NCI-H69 (cell line): Measurements from ENCODE around the gene OR5D18.
"Not testable (repeated sequence)": the region's sequence is repeated elsewhere in the genome, so short reads cannot be mapped to it uniquely, and the experiment has no call there.

Experiments used
- DNase-seq: peaks from one replicate; lab custom pipeline; 2025; lab: John Stamatoyannopoulos, UW

Gene OR5D18

DNA sequence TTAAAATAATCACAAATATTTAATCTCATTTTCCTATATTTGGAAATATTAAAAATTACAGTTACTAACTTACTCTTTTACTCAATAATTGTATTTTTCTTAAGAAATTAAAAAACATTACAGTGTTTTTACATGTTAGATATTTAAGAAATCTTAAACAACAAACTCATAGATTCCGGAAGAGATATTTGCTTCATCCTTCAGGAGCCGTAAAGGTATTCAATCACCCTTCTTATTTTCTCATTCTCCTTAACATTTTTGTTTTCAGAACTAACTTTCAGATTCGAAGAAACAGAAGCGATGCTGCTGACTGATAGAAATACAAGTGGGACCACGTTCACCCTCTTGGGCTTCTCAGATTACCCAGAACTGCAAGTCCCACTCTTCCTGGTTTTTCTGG lies at the start of gene OR5D18:
TSS of gene OR5D18 (plus strand) at position 301 of the 400 bp plus-strand sequence. CDS start at position 301, 0 bp downstream.
- DNase-seq: no peak

DNA sequence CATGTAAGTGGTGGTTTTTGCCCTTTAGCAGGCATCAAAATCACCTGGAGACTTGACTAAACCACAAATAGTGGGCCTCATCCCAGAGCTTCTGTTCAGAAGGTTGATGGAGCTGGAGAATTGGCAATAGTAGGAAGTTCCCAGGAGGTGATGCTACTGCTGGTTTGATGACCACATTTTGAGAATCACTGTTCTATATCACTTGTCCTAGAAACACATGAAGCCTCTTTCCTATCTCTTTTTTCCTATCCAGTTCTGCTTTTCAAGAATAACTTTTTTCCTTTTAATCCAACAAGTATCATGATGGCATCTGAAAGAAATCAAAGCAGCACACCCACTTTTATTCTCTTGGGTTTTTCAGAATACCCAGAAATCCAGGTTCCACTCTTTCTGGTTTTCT lies 46.3 kb upstream of the OR5D18 start, which contains the start of gene OR5D13:
TSS of gene OR5D13 (plus strand) at position 301 of the 400 bp plus-strand sequence. CDS start at position 301, 0 bp downstream.
- DNase-seq: no peak

DNA sequence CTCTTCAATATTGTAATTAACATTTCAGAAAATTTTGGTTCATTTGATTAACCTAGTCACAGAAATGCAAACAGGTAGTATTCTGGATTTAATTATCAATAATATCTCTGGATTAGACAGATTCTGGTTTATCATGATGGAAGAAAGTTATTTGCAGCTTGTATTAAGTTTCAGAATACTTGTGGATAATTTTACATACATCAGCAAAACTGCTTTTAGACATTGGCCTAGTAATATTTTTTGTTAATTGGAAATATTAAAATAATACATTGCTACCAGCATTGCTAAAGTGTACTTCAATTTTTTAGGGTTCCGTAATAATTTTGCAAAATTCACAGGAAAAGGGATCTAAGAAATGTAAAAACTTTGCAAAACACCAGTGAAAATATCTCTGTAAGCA lies 27.8 kb upstream of the OR5D18 start:
- DNase-seq: no peak

DNA sequence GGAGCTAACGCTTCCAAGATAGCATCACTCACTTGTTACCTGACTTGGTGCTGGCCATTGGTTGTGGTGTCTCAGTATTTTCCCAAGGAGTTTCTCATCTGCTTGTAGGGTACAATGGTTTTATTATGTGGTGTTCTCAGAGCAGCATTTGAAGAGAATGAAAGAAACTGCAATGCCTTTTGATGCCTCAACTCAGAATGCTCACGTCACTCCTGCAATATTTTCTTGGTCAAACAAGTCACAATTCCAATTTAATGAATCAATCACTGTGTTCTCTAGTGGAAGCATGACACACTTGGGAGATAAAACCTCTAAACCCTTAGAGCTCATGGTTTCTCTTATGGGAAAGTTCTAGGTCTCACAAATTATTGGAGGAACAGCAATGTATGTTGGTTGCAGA lies 26.1 kb upstream of the OR5D18 start:
- DNase-seq: no peak

DNA sequence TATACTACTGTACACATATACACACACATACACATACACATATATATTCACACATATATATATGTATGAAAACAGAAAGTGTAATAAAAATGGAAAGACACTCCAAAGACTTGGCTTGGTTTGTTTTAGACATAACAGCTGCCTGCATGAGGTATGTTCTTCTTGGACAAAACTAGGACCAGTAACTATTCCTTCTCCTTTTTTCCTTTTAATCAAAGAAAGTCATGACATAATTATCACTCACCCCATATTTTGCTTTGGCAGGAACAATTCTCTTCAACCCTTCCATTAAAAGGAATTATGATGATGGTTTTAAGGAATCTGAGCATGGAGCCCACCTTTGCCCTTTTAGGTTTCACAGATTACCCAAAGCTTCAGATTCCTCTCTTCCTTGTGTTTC lies 24.2 kb upstream of the OR5D18 start, which contains the start of gene OR5D14:
TSS of gene OR5D14 (plus strand) at position 301 of the 400 bp plus-strand sequence. CDS start at position 301, 0 bp downstream.
- no peak for DNase-seq

DNA sequence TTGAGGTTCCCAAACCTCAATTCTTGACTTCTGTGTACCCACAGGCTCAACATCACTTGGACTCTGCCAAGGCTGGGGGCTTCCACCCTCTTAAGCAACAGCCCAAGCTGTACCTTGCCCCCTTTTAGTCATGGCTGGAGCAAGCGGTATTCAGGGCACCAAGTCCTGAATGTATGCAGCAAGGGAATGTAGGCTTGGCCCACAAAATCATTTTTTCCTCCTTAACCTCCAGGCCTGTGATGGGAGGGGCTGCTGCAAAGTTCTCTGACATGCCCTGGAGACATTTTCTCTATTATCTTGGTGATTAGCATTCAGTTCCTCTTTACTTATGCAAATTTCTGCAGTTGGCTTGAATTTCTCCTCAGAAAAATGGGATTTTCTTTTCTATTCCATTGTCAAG lies 13.2 kb upstream of the OR5D18 start:
- no peak for DNase-seq

DNA sequence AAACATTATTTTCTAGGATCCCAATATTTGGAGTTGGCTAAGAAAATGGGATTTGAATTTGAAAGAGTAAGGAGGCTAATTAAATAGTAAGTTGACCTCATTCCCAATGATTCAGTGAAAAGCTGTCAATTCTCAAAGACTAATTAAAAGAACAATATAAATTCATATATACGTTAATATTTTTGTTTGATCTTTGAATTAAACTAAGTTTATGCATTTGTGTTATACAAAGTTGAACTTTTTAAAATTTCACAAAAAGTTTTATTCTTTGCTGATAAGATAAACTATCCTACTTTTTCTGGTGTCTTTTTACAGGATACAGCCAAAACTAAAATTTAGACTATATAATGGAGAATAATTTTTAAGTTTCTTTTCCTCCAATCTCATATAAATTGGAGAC lies 8.4 kb upstream of the OR5D18 start, which contains the start of gene OR5L1:
TSS of gene OR5L1 (plus strand) at position 301 of the 400 bp plus-strand sequence. CDS start 100 bp downstream, outside the sequence.
- DNase-seq: no peak

DNA sequence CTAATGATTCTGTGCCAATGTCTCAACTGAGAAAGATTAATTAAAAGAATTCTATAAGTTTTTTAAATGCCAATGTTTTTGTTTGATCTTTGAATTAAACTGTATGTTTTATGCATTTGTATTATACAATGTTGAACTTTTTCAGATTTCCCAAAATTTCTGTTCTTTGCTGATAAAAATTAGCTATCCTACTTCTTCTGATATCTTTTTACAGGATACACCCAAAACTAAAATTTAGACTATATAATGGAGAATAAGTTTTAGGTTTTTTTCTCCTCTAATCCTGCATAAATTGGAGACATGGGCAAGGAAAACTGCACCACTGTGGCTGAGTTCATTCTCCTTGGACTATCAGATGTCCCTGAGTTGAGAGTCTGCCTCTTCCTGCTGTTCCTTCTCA lies 7.5 kb downstream of the OR5D18 start, which contains the start of gene OR5L2:
TSS of gene OR5L2 (plus strand) at position 301 of the 400 bp plus-strand sequence. CDS start at position 301, 0 bp downstream.
- no peak for DNase-seq

DNA sequence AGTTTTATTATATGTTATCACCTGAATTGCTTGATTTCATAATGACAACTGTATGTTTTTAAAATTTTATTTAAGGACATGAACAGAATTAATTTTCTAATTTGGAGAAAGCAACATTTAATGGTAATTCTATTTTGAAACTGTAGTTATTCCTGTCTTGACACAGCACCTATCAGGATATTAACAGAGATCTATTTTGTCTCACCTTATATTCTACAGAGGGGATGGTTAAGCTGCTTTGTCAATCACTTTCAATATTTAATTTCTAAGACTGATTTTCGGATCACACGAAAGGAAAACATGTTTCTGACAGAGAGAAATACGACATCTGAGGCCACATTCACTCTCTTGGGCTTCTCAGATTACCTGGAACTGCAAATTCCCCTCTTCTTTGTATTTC lies 19.0 kb downstream of the OR5D18 start, which contains the start of gene OR5D16:
TSS of gene OR5D16 (plus strand) at position 301 of the 400 bp plus-strand sequence. CDS start at position 301, 0 bp downstream.
- no peak for DNase-seq

DNA sequence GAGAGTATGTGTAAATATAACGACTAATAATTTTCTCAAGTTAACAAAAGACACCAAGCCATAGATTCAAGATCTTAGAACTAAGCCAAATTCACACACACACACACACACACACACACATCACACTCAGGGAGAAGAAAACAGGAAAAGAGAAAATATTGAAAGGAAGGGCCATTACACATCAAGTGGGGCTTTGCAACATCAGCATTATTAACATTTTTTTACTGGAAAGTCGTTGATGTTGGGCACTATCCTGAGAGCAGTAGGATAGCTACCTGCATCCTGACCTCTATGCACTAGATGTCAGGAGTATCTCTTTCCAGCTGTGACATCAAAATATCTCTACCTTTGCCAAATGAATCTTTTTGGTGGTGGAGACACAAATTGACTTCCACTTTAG lies 28.0 kb downstream of the OR5D18 start:
- no peak for DNase-seq

DNA sequence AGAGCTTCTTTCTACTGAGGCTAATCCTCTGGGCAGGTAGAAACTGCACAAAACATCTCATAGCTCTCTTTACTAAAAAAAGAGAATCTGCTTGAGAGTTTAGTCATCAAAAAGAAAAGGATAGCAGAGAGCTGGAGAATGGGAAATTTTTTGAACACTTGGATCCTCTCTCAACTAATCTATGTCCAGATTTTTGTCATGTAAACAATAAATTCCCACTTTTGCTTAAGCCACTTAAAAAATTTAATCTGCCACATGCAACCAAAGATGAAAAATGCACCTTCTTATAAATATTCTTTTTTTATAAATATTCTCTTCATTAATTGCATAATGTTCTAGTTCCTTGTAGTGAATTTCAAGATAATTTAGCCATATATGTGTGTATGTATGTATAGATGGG lies 29.6 kb downstream of the OR5D18 start:
- no peak for DNase-seq

DNA sequence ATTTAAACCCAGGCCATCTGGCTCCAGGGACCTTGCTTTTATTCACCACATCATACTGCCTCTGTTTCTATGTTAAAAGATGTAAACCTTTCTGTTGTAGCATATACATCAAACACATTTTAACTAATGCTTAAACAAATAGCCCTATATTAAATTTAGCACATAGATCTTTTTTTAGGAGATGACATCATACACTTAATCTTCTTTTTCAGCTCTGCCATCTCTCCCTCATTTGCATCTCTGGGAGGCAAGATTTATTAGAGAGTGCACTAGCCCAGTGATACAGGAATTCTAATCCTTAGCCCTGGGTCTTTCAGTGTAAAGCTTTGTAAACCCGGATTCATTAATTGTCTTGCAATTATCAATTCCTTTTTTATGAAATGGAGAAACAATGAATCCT lies 32.7 kb downstream of the OR5D18 start:
- no peak for DNase-seq

DNA sequence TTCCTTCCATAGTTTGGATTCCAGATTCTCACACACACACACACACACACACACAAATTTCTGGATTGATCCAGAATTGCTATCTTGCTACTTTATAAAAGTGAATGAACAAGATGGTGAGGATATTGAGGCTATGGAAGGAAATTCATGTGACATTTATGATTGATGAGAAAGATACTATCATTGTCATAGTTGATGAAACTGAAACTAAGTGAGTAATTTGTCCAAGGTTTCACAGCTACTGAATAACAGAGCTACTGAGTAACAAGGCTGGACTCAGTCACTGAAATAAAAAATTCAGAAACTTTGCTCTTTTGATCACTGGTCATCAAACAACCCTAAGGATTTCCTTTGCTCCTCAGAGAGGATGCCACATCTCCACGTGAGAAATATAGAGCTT lies 35.3 kb downstream of the OR5D18 start:
- no peak for DNase-seq

DNA sequence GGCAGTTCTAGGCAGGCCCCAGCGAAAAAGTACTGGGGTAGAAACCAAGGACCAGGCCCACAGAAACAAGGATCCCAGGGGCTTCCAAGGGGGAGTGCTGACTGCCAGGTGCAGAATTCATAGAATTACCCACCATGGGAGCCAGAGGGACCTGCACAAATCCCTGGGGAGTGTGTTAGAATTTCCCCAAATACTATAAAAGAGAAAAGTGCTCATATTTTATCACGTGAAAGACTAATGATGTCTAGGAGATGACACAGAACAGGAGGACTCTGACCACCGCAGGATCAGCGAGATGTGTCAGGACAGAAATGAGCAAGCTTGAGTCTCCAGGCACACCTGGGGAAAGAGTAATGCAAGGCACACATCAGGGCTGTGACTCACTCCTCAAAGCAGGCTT lies 47.9 kb downstream of the OR5D18 start:
- not testable (repeated sequence) for DNase-seq
